Activated naive CD4-positive, alpha-beta T cell treated with anti-CD3 and anti-CD28 coated beads, Interleukin-2, amount 50 U/mL, for 16 hours (primary cell): ENCODE measurements around the gene CELF5.
"Not testable (repeated sequence)": the region's sequence is repeated elsewhere in the genome, so short reads cannot be mapped to it uniquely, and the experiment has no call there.

Source experiments
- DNase-seq: peaks from one replicate; pipeline ENCODE4 v3.0.0-alpha.2; 2020

Gene CELF5

DNA sequence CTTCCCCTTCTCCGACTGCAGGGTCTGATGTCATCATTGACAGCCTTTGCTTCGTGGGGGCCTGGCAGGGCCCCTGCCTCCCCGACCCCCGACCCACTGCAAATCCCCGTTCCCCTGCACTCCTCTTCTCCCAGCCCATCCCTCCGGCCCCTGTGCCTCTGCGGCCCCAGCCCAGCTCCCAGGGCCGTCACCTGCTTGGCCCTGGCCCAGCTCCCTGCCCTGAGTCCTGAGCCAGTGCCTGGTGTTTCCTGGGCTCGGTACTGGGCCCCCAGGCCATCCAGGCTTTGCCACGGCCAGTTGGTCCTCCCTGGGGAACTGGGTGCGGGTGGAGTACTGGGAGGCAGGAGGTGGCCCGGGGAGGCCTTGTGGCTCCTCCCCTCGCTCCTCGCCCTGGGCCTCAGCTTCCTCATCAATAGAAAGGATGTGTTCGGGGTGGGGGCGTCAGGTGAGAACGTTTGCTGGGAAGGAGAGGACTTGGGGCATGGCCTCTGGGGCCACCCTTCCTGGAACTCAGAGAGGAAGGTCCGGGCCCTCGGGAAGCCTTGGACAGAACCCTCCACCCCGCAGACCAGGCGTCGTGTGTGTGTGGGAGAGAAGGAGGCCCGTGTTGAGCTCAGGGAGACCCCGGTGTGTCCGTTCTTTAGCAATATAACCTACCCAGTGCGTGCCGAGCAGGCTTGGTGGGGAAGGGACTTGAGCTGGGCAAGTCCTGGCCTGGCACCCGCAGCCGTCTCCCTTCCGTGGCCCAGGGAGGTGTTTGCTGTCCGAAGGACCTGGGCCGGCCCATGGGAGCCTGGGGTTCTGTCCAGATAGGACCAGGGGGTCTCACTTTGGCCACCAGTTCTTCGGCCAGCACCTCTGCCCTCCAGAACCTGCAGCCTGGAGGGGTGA lies 15.9 kb upstream of the CELF5 start:
- DNase-seq: no peak

DNA sequence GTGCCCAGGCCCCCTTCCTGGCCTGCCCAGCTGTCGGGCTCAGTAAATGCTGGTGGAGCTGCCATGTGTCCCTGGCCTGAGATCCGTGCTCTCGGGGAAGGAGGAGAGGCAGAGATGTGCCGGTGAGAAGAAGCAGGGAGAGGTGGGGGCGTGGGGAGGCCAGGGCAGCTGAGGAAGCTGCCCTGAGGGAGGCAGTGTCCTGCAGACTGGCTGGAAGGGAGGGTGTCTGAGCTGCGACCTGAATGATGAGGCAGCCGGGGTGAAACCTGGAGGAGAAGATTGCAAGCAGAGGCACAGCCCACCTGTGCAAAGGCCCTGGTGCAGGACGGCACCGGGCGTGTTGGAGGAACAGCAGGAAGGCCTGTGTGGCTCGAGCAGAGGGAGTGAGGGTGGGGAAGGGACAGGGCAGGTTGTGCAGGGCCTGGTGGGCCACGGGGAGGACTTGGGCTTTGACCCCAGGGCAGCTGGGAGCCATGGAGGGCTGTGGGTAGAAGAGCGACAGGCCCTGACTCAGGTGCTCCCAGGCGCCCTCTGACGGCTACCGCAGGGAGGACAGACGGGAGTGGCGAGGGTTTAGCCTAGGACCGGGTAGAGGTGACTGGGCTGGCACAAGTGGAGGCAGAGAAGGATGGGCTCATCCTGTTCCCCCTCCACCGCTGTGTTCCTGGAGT lies 14.0 kb upstream of the CELF5 start:
- DNase-seq: peak; percentile 76

DNA sequence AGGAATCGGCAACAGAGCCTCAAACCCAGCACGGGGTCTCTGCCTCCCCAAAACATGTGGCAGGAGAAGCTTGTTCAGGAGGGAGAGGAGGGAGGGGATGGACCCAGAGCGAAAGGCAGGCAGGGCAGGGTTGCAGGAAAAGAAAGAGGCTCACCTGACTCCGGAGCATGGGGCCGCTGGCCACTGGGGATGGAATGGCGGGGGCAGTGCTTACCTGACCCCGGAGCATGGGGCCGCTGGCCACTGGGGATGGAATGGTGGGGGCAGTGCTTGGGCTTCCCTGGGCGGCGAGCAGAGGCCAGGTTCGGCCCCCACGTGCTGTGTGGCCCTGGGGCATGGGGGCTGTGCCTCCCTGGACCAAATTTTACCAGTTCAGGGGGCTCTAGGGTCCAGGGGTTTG lies 13.3 kb upstream of the CELF5 start:
- DNase-seq: no peak

DNA sequence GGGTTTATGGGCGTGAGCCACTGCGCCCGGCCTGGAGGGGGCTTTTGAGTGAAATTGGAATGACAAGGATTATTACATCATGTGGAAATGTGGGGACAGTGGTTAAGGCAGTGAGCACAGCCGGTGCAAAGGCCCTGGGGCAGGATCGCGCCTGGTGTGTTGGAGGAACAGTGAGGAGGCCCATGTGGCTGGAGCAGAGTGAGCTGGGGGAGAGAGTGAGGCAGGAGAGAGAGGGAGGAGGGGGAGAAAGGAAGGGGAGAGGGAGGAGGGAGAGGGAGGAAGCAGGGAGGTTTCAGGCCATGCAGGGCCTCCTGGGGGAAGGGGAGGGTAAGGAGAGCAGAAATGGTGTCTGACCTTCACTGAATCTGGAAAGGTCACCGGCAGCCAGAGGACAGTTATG lies 11.3 kb upstream of the CELF5 start:
- DNase-seq: no peak

GRCh38 chr19:3216874-3217273 lies 7.6 kb upstream of the CELF5 start:
- no peak for DNase-seq

- DNase-seq: no peak
These were observed 3.9 kb upstream of the CELF5 start for GRCh38 chr19:3220576-3220975.

GRCh38 chr19:3221576-3221975 lies 2.9 kb upstream of the CELF5 start:
- not testable (repeated sequence) for DNase-seq

GRCh38 chr19:3222709-3223108 lies 1.8 kb upstream of the CELF5 start:
- no peak for DNase-seq

DNA sequence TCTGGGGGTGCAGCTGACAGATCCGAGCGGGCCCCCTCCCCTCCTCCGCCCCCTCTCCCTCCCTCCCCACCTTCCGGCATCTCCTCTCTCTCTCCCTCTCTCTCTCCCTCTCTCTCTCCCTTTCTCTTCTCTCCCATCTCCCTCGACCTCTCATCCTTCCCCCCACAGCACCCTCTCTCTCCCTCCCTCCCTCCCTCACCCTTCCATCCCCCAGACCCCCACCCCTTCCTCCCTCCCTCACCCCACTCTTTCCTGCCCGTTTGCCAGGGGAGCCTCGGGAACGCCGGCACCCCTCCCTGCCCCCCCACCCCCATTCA lies 666 bp downstream of the CELF5 start:
- DNase-seq: no peak

GRCh38 chr19:3225677-3226093 lies 1.2 kb downstream of the CELF5 start:
- DNase-seq: no peak

DNA sequence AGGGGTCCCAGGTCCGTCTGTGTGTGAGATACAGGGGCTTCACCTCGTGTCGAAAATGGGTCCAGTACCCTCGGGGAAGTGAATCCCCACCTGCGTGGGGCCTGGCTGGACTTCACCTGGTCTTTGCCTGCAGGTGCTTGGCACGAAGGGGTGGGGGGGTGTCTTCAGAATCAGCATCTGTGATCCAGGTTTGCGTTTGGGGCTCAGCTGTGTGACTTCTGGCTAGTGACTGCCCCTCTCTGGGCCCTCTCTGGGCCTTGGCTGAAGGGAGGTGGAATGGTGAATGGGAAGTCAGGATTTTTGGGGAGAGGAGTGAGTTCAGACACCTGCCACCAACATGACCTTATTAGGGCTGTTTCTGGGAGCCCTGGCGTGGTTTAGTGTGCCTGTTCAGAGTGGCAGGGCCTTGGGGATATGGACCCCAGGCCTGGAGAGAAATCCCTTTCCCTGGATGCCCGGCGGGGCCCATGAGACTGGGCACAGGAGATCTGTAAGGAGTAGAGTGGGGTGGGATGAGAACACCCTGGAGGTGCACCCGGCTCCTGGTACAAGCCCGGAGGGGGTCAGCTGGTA lies 2.7 kb downstream of the CELF5 start:
- DNase-seq: no peak

DNA sequence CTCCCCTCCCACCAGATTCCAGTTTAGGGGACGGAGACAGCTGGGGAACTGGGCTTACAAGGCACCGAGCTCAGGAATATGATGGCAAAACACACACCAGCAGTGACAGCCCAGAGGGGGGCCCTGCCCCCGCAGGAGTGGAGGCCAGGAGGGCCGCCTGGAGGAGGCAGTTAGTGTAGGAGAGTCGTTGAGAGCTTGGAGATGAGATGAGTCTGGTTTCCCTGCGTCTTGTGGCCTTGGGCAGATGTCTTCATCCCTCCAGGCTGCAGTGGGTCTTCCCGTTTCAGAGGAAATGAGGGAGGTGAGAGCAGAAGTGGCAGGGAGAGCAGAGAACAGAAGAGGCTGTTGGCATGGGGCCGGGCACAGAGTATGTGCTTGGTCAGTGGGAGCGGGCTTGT lies 4.9 kb downstream of the CELF5 start:
- DNase-seq: no peak

DNA sequence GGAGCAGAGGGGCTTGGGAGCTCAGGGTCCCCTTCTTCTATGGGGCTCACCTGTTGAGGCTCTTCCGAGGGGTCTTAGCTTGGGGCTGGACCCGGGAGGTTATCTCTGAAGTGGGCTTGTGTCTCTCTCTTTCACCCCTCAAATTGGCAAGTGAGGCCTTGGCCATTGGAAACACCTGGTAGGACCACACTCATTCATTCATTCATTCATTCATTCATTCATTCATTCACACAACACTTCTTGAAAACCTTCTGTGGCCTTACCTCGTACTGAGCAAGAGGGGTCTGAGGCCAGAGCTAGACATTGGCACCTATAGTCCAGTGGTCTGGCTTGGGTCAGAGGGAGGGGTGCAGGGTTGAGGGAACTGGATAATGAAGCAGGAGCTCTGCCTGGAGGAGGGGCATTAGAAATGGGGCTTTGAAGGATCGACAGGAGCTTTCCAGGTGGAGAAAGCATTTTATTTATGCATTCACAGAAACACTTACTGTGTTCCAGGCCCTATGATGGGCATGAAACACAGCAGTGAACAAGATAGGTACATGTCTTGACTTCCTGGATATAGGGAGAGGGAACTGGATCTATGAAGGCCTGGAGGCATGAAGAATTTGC lies 5.5 kb downstream of the CELF5 start:
- no peak for DNase-seq

- DNase-seq: no peak
These were observed 6.8 kb downstream of the CELF5 start for GRCh38 chr19:3231288-3231687.

GRCh38 chr19:3233116-3233515 lies 8.7 kb downstream of the CELF5 start:
- no peak for DNase-seq

DNA sequence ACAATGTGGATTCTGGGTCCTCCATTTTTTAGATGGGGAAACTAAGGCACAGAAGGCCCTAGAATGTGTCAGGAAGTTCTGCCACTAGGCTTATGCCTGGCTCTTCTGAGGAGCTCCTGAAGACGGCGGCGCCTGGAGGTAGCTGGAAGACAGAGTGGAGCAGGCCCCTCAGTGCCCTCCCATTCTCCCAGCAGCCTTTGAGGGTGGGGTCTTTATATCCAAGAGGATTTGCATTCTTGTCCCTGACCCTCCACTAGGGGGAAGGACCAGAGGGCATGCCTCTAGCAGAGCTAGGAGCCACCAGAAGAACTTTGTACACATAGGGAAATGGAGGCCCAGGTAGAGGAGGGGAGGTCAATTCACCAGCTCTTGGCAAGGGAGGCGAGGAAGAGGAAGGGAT lies 9.4 kb downstream of the CELF5 start:
- no peak for DNase-seq

GRCh38 chr19:3234800-3235199 lies 10.3 kb downstream of the CELF5 start:
- no peak for DNase-seq

GRCh38 chr19:3235604-3236003 lies 11.1 kb downstream of the CELF5 start:
- not testable (repeated sequence) for DNase-seq

DNA sequence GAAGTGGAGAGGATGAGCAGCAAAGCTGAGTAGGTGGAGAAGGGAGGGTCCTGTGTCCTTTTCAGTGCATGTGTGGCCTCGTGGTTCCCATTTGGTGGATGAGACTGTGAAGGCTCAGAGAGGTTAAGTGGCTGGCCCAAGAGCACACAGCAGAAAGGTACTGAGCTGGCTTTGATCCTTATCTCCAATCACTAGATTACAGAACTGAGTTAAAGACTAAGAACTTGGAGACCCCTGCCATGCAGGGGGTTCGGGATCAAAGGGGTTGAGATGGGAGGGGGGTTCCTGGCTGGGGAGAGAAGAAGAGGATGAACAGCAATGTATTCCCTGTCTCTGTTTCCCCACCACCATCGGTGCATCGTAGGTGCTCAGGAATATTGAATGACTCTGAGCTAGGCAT lies 11.8 kb downstream of the CELF5 start:
- no peak for DNase-seq

DNA sequence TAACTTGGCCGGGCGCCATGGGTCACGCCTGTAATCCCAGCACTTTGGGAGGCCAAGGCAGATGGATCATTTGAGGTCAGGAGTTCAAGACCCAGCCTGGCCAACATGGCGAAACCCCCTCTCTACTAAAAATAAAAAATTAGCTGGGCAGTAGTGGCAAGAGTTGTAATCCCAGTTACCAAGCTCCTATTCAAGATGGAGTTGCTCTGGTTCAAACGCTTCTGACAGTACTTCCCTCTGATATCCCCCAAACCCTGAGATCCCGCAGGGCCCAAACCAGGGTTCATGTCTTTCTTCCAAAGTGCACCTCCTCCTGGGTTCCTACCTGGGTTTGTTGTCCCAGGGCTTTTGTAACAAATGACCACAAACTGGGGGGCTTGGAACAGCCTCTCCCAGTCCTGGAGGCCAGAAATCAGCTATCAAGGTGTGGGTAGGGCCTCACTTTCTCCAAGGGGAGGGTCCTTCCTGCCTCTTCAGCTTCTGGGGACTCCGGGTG lies 13.7 kb downstream of the CELF5 start:
- no peak for DNase-seq

- no peak for DNase-seq
These were observed 14.9 kb downstream of the CELF5 start for GRCh38 chr19:3239367-3239766.

GRCh38 chr19:3243819-3244700 lies 19.6 kb downstream of the CELF5 start:
- peak; percentile 49 for DNase-seq

DNA sequence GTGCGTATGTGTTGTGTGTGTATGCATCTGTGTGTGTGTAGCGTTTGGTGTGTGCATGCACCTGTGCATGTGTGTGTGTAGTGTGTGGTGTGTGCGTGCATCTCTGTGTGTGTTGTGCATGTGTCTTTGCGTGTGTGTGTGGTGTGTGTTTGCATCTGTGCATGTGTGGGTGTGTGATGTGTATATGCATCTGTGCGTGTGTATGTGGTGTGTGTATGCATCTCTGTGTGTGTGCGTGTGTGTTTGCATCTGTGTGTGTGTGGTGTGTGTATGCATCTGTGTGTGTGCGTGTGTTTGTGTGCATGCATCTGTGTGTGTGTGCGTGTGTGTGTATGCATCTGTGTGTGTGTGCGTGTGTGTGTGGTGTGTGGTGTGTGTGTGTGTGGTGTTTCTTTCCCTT lies 20.6 kb downstream of the CELF5 start:
- DNase-seq: no peak
